ENCODE measurements around the gene KLHL10.

The KLHL10 gene

GRCh38 chr17:41868568-41868967 is 30.9 kb downstream of the KLHL10 start:
- no peaks in the 10 kb centered on the region; the same call in 1 of the 2 replicates for H3K36me3 ChIP-seq (ENCODE audit: insufficient read depth)
- TF ChIP-seq CTCF (conservative IDR thresholded peaks at IDR 0.05; ENCODE audit: low read depth, low read length) = no peak
- H3K9ac ChIP-seq = no peak overlapping the region
- H3K4me3 ChIP-seq (IDR thresholded peaks at IDR 0.05; ENCODE audit: insufficient read depth, low read depth, low read length) = no peak overlapping the region
- peaks cover 7% of the 10 kb centered on the region for H3K4me1 ChIP-seq (ENCODE audit: low read depth, poor library complexity, severe bottlenecking)
- H3K79me2 ChIP-seq (ENCODE audit: insufficient read depth, low read depth) = peaks cover 14% of the 10 kb centered on the region
- H3K27ac ChIP-seq = no peak overlapping the region
- no peak overlapping the region for H2AFZ ChIP-seq (ENCODE audit: low read depth)
- no peaks in the 10 kb centered on the region for H3K27me3 ChIP-seq (ENCODE audit: insufficient read depth, low read depth)
- no peak overlapping the region for H3K4me2 ChIP-seq
- H4K20me1 ChIP-seq (ENCODE audit: insufficient read depth) = no peaks in the 10 kb centered on the region

GRCh38 chr17:41869426-41869825 is 31.8 kb downstream of the KLHL10 start:
- Histone ChIP-seq H3K4me3 (IDR thresholded peaks at IDR 0.05; ENCODE audit: insufficient read depth, low read depth, low read length) (no peak overlapping the region), H3K27ac (no peak overlapping the region), H2AFZ (ENCODE audit: low read depth) (no peak overlapping the region), H3K4me2 (no peak overlapping the region), H4K20me1 (ENCODE audit: insufficient read depth) (no peaks in the 10 kb centered on the region), H3K36me3 (ENCODE audit: insufficient read depth) (no peaks in the 10 kb centered on the region; the same call in 1 of the 2 replicates), H3K4me1 (ENCODE audit: low read depth, poor library complexity, severe bottlenecking) (no peaks in the 10 kb centered on the region), H3K79me2 (ENCODE audit: insufficient read depth, low read depth) (peaks cover 6% of the 10 kb centered on the region), H3K9ac (no peak overlapping the region), H3K27me3 (ENCODE audit: insufficient read depth, low read depth) (no peaks in the 10 kb centered on the region)
- TF ChIP-seq CTCF (conservative IDR thresholded peaks at IDR 0.05; ENCODE audit: low read depth, low read length) = no peak

GRCh38 chr17:41870097-41870496 is 32.5 kb downstream of the KLHL10 start:
- Histone ChIP-seq H3K36me3 (ENCODE audit: insufficient read depth) (no peaks in the 10 kb centered on the region; the same call in 1 of the 2 replicates), H4K20me1 (ENCODE audit: insufficient read depth) (no peaks in the 10 kb centered on the region), H3K4me2 (no peak overlapping the region), H3K9ac (no peak overlapping the region), H3K79me2 (ENCODE audit: insufficient read depth, low read depth) (no peaks in the 10 kb centered on the region), H2AFZ (ENCODE audit: low read depth) (no peak overlapping the region), H3K27ac (no peak overlapping the region), H3K4me1 (ENCODE audit: low read depth, poor library complexity, severe bottlenecking) (no peaks in the 10 kb centered on the region), H3K27me3 (ENCODE audit: insufficient read depth, low read depth) (no peaks in the 10 kb centered on the region), H3K4me3 (IDR thresholded peaks at IDR 0.05; ENCODE audit: insufficient read depth, low read depth, low read length) (no peak overlapping the region)
- no peak for TF ChIP-seq CTCF (conservative IDR thresholded peaks at IDR 0.05; ENCODE audit: low read depth, low read length)

- no peak for TF ChIP-seq CTCF (conservative IDR thresholded peaks at IDR 0.05; ENCODE audit: low read depth, low read length)
- no peaks in the 10 kb centered on the region; the same call in 1 of the 2 replicates for H3K36me3 ChIP-seq (ENCODE audit: insufficient read depth)
Observed at GRCh38 chr17:41870627-41871026, 33.0 kb downstream of the KLHL10 start.

More at GRCh38 chr17:41870627-41871026, 33.0 kb downstream of the KLHL10 start:
- H3K27me3 ChIP-seq (ENCODE audit: insufficient read depth, low read depth) = no peaks in the 10 kb centered on the region
- no peak overlapping the region for H3K27ac ChIP-seq
- H3K79me2 ChIP-seq (ENCODE audit: insufficient read depth, low read depth) = no peaks in the 10 kb centered on the region
- no peaks in the 10 kb centered on the region for H4K20me1 ChIP-seq (ENCODE audit: insufficient read depth)
- no peaks in the 10 kb centered on the region for H3K4me1 ChIP-seq (ENCODE audit: low read depth, poor library complexity, severe bottlenecking)
- no peak overlapping the region for H3K9ac ChIP-seq
- no peak overlapping the region for H2AFZ ChIP-seq (ENCODE audit: low read depth)
- H3K4me3 ChIP-seq (IDR thresholded peaks at IDR 0.05; ENCODE audit: insufficient read depth, low read depth, low read length) = no peak overlapping the region
- no peak overlapping the region for H3K4me2 ChIP-seq

Data from KMS-11 (cell line).